Measurements from ENCODE around the gene VPS54.
"Not testable (repeated sequence)": the region's sequence is repeated elsewhere in the genome, so short reads cannot be mapped to it uniquely, and the experiment has no call there.

Gene VPS54

DNA sequence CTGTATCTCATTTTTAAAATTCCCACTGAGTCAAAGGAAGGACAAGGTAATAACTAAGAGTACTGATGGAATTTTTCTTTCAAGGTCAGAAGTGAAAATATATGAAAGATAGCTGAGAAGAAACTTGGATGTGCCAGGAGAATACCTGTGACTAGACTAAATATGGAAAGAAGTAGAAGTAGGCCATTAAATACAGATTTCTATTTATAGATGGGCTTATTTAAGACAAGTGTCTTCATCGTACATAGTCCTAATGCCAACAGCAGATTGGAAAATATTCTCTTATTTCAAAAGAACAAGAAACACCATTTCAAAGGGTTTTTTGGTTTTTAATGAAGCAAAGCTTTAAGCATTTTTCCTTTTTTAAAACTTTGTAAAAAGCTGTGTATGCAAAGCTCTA lies 155.5 kb downstream of the VPS54 start:
- no peak for DNase-seq

DNA sequence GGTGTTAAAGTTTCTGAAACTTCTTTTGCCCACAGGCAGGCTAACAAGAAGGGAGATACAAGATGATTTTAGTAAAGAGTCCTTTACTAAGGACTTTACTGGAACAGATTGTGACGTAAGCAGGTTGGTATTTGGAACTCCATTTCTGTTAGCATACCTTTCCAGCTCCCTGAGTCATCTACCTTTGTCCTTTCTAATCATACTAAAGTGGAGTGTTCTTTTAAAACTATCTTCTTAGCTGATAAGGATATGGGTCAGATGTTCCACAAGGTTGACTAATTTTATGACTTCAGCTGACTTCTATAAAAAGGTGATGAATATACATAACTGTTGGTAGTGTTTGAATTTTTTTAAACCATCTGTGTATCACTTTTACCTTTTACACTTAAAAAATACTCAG lies 156.4 kb downstream of the VPS54 start:
- no peak for DNase-seq

DNA sequence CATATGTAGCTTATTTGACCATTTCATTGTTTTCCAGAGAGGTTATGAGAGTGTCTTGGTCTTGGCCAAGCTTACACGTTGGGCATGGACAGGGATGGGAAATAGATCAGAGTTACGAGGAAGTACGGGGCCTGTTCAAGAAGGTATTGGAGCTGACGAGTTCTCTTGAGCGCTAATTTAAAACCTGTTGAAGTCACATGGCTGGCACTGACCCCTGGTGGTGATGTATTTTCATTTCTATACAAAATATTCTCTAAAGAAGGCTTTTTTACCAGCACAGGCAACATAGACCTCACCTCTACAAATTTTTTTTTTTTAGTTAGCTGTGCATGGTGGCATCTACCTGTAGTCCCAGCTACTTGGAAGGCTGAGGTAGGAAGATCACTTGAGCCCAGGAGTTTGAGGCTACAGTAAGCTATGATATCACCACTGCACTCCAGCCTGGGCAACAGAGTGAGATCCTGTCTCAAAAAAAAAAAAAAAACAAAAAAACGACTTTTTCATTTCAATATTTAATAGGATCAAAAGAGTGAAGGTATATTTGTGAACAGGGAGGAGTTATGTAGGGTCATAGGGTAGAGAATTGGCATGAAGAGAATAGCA lies 157.9 kb downstream of the VPS54 start:
- DNase-seq: peak; percentile 80

DNA sequence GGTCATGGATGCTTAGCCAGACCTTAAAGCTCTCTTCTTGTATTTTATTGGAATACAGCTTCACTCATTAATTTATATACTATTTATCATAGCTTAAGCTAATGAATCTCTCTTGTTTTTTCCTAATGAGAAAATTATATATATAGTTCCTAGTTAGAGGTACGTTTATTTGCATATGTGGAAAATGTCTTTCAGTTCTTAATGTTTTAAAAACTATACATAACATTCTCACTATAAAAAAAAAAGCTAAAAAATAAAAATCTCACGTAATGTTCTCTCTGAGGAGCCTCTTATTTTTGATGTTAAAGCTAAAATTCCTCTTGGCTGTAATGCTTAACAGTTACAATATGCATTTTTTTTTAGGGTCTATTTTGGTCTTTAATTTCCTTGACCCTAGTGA lies 160.9 kb downstream of the VPS54 start:
- DNase-seq: no peak

DNA sequence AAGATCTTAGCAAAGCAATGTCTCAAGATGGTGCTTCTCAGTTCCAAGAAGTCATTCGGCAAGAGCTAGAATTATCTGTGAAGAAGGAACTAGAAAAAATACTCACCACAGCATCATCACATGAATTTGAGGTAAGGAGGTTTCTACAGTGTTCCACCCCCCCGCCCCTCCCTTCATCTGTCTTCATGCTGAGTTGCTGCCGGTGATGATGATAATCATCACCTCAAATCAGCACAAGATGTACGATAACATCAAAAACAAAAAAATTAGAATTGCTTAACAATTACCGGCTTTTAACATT lies 163.0 kb downstream of the VPS54 start:
- DNase-seq: no peak

DNA sequence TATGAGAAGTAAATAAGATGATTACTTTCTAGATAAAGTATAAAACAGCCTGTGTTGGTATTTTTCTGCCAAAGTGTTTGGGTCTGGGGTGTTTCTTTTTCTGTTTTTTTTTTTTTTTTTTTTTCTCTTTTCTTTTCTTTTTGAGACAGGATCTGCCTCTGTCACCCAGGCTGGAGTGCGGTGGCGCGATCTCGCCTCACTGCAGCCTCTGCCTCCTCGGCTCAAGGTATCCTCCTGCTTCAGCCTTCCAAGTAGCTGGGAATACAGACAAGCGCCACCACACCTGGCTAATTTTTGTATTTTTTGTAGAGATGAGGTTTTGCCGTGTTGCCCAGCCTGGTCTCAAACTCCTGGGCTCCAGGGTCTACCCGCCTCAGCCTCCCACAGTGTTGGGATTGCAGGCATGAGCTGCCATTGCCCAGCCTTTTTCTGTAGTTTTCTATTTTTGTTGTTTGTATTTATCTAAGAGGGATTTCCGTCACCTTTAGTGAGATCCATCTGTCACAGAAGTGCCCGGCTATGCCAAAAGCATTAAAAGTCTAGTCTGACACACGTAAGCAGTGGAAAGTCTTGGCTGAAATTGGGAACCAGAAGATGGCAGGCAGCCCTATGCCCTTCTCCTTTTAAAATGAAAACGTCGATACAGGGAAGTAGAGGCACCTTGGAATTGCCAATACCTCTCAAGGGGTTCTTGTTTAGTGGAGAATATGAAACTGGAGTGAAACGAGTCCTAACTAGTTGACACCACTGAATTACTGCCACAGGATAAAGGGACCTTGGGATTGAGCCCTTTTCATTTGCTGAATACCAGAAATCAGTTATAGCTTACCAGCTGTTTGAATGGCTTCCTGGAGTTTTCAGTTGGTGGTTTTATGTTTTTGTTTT lies 163.6 kb downstream of the VPS54 start:
- DNase-seq: peak; percentile 31

DNA sequence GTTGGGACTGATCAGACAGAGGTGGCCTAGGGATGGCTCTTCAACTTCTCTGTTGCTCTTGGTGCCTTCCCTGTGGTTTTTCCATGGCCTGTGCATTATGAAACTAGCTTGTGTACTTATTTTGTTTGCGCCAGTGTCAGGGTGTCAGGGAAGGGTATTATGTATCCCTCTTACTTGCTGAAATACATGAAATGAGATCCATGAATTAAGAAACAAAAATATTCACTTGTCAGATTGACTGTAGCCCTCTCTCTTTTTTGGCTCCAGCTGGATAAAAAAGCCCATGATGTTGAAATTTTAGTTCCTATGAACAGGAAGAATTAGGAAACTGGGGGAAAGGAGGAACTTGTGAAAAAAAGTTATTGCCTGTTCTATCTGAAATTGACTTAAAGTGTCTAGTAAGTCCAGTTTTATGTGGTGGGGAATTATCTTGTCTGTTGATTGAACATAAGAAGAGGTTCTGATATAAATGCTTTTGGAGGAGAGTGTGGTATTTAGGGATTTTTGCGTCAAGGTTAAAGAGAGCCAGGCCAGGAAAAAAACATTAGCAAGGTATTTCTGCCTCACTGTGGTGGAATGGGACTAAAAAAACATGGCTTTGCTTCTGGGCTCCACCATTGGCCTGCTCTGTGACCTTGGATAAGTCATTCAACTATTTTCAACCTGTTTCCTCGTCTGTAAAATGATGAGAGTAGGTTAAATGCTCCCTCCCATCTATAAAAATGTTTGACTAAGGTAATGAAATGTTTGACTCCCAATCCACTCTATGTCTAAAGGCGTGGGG lies 165.5 kb downstream of the VPS54 start:
- peak; percentile 41 for DNase-seq

DNA sequence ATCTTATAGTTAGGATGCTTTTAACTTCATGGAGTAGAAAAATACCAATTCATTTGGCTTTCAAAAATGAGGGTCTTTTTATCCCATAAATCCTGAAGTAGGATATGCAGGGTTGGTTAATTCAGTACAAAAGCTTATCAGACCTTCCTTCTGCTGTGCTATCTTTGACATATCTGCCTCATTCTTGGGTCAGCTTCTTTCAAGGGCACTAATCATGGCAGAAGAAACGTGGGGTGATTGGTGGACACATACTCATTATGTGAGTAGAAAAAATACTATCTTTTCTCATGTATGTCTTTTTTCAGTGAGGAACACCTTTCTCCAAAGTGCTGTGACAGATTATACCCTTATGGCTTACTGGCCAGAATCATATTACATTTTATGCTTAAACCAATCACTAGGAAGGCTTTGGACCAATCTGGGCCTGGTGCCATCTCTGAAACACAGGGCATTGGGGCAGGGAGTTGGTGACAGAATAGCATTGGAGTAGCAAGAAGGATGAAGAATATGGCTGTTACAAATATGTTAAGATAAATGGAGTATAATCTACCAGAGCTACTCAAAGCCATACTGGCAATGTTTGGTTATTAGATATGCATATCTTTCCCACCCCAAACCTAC lies 167.4 kb downstream of the VPS54 start:
- peak; percentile 32 for DNase-seq

DNA sequence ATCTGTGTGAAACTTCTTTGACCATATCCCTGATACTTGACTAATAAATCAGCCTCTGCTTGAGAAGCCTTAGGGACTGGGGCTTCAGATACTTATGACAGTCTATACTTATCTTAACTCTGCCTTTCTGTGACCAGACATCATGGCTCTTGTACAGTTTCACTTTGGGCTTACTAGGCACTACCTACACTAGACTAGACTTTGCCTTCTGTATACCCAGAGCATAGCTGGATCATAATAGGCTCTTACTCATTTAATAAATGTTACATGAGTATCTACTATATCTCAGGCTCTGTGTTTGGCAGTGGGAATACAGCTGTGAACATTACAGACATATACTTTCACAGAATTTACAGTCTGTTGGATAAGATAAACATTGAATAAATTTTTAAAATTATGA lies 168.6 kb downstream of the VPS54 start:
- peak; percentile 34 for DNase-seq

DNA sequence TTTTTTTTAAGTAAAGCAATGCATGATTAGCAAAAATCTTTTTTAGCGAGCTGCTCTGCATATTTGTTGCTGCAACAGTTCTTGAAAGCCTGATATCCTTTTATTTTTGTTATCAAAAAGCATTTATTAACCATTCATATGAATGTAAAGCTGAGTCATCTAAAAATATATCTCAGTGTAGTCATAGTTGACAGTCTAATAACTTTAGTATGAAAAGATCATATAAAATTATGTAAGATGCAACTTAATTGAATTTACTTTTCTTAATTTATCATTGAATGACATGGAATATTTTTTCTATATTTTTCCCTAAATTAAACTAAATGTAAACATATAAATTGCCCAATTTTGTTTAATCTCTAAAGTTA lies 169.0 kb downstream of the VPS54 start:
- no peak for DNase-seq

DNA sequence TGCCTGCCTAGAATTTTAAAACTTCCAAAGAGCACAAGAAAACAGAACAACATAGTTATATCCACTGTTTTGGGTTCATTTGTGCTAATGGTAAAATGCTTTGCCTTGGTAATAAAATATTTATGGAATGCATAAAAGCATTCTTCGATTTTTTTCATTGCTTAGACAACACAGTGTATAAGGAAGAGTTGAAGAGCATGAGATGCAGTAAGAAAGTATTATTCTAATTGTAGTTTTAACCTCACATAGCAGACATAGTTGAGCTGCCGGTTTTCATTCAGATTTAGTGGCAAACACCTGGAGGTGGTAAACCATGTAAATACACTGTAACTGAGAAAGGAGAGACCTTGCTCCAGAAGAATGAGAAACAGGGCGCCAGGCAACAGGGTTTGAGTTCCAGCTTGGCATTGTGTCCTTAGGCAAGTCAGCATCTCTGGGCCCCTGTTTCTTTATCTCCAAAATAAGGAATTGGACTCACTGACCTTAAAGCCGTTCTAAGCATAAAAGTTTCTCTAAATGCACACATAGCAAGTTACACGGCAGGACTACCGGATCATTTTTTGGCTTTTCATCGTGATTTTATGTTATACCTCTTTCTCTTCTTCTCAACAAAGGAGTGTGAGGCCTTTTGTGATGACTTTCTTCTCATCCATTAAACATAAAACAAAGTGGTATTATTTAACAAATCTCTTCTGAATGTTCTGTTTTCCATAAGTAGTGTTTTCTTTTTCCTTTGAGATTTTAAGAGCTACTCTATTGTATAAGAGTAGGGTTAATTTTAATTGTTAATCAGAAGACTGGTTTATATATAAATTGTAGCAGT lies 169.6 kb downstream of the VPS54 start:
- no peak for DNase-seq

DNA sequence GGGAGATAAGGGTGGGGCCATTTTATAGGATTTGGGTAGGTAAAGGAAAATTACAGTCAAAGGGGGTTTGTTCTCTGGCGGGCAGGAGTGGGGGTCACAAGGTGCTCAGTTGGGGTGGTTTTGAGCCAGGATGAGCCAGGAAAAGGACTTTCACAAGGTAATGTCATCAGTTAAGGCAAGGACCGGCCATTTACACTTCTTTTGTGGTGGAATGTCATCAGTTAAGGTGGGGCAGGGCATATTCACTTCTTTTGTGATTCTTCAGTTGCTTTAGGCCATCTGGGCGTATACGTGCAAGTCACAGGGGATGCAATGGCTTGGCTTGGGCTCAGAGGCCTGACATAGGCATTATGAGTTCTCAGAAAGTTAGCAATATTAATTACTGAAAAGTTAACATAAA lies 171.7 kb downstream of the VPS54 start:
- not testable (repeated sequence) for DNase-seq

DNA sequence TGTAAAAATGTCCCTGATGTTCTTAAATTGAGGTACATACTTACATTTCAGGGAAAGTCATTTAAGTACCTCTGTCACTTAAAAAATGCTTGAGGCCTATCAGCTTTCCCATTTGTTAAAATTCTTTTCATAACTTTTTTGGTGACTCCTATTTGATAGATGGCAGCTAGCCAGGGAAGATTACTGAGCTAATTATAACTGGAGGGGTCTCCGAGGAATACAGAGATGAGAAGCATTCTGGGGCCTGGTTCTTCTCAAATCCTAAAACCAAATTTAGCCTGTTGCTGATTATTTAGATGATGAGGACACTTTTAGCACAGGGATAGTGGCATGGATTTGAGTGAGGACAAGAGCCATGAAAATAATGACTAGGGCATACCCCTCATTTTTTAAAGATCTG lies 172.7 kb downstream of the VPS54 start:
- peak; percentile 67 for DNase-seq

DNA sequence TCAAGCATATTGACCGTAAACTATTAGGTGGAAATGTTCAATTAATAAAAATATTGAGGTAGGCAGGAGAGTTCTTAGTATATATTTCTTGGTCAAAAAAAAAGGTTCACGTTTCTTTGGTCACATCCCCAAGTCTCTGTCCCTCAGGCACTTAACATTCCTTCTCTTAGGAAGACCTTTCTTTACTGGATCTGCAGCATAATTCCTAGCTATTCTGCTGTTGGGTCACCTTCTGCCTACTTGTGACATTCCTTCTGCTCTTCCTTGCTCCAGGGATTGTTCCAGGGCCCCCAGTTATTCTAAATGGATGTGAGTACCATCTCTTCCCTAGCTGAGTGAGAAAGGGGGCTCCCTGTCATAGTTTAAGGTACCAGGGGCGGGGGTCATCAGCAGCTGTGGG lies 173.4 kb downstream of the VPS54 start:
- DNase-seq: no peak

DNA sequence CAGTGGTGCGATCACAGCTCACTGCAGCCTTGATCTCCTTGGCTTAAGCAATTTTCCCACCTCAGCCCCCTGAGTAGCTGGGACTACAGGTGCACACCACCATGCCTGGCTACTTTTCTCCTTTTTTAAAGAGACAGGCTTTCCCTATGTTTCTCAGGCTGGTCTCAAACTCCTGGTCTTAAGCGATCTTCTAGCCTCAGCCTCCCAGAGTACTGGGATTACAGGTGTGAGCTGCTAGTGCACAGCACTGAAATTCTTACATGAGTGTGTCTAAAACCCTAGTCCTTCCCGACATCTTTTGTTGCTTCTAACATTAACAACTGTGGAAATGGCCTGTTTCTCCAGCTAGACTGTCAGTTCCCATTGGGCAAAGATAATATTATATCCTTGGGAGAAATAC lies 174.6 kb downstream of the VPS54 start:
- no peak for DNase-seq

DNA sequence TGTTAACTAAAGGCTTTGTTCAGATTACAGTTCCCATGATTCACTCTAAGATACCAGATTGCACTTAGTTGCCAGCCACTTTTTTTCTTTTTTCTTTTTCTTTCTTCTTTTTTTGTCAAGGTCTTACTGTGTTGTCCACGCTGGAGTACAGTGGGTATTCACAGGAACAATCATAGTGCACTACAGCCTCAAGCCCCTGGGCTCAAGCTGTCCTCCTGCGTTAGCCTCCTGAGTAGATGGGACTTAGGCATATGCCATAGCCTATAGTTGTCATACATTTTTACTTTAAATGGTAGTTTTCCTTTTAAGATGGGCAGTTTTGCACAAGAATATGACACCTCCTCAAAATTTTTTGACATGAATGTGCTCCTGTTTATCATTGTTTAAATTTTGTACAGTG lies 175.4 kb downstream of the VPS54 start:
- peak; percentile 25 for DNase-seq

DNA sequence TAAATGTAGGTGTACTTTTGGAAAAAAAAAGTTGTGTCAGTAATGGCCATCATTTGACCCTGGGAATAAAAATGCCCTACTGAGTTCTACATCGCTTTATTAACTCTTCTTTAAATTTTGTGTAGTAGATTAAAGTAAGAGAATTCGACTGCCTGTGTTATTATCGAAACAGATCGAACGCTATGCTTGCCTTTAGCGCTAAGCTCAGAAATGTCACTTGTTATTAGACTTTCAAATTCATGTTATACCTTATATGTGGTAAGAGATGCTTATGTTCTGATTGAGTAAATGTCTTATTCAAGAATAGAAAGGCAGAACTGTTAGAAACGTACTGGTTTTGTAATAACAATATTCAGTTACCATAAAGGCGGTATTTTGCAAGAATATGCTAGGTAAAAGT lies 176.1 kb downstream of the VPS54 start:
- no peak for DNase-seq

DNA sequence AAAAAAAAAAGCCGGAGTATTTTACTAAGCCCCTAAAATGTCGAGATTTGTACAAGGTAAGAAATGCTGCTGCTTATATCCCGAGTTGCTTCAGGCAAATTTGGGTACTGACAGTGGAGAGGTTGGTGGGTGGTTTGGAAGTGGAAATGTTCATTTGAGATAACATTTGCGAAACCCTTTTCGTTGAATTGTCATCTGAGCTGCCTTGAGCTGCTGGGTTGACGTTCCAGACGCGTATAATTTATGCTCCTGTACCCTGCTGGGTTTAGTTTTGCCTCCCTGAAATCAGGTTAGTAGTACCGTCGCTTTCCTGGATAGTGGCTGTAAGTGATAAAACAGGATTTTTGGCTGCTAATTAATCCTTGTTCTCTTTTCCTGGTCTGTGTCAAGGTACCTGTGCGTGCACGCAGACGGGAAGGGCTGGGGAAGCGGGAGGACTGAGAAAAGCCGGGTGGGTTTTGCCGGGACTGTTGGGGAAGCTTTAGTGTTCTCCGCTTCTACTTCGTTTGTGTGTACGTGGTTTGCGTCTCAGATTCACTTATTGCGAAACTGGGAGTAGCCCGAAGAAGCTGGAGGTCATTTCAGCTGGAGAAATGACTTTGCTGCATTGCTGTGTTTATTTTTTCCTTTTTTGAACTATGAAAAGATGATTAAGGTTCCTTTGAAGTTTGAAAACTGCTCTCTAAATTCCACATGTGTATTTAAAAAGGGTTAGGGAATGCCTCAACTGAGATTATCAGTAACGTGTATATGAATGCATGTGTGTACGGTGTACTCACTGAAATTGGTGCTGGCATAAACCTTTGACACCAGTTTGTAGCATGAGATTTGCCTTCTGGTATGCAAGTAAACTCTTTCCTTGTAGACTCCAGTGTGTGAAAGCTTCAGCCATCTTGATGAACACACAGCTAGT lies 176.8 kb downstream of the VPS54 start:
- DNase-seq: peak; percentile 68
